Common myeloid progenitor, CD34-positive (primary cell): ENCODE measurements around the gene NR1I3.
"Not testable (repeated sequence)": the region's sequence is repeated elsewhere in the genome, so short reads cannot be mapped to it uniquely, and the experiment has no call there.

Experiments
- CTCF ChIA-PET: fragments of 350-600 bp; sonication (Branson Sonifier 250); formaldehyde crosslinking; loops from one replicate; lab custom pipeline; 2021; ENCODE audit warnings: antibody characterized with exemption; lab: Charles Lee
- POLR2A ChIA-PET: fragments of 350-600 bp; sonication (Branson Sonifier 250); formaldehyde crosslinking; loops from one replicate; lab custom pipeline; 2021; ENCODE audit warnings: antibody characterized with exemption; lab: Charles Lee
- DNase-seq, 3 donors: peaks; one replicate each; pipeline versions ENCODE4 v3.0.0 to v3.0.0-alpha.2; 2013
- H3K27ac ChIP-seq, 2 experiments: 1 replicate in 1 of 2; 2 replicates in 1 of 2; pipeline ENCODE4 v1.7.0; 2013; ENCODE audit warnings: inconsistent platforms in 2 of 2, low read length in 2 of 2, mild to moderate bottlenecking in 2 of 2, low read depth in 1 of 2, moderate library complexity in 1 of 2; ENCODE audit not compliant: severe bottlenecking in 2 of 2, insufficient read depth in 1 of 2, poor library complexity in 1 of 2
- H3K27me3 ChIP-seq, 5 experiments: replicated peaks in 2 of 5; 1 replicate in 3 of 5; 2 replicates in 2 of 5; pipeline versions ENCODE4 v1.6.1 to v1.7.0; 2013; ENCODE audit warnings: low read length in 4 of 5, mild to moderate bottlenecking in 2 of 5, moderate library complexity in 2 of 5, inconsistent platforms in 1 of 5; ENCODE audit not compliant: insufficient read depth in 5 of 5, control insufficient read depth in 4 of 5
- H3K36me3 ChIP-seq, 4 experiments: 1 replicate in 2 of 4; 2 replicates in 2 of 4; pipeline versions ENCODE4 v1.6.1 to v1.7.0; 2013; ENCODE audit warnings: low read length in 3 of 4, control low read depth in 1 of 4, mild to moderate bottlenecking in 1 of 4; ENCODE audit not compliant: control insufficient read depth in 4 of 4, insufficient read depth in 4 of 4
- H3K4me1 ChIP-seq, 4 experiments: 1 replicate in 3 of 4; 2 replicates in 1 of 4; pipeline versions ENCODE4 v1.6.1 to v1.7.1; 2013; ENCODE audit warnings: low read length in 3 of 4, mild to moderate bottlenecking in 3 of 4, control low read depth in 1 of 4, inconsistent platforms in 1 of 4, moderate library complexity in 1 of 4; ENCODE audit not compliant: control insufficient read depth in 4 of 4, insufficient read depth in 4 of 4; ENCODE audit errors: control extremely low read depth in 1 of 4
- H3K4me3 ChIP-seq, 7 experiments: 1 replicate in 4 of 7; 2 replicates in 3 of 7; pipeline versions ENCODE4 v1.5.1 to v1.7.0; 2013; ENCODE audit warnings: mild to moderate bottlenecking in 7 of 7, low read length in 6 of 7, moderate library complexity in 6 of 7, inconsistent platforms in 2 of 7, low read depth in 2 of 7, control low read depth in 1 of 7; ENCODE audit not compliant: insufficient read depth in 4 of 7, control insufficient read depth in 1 of 7; ENCODE audit errors: extremely low read depth in 1 of 7
- H3K9me3 ChIP-seq, 5 experiments: 1 replicate in 4 of 5; 2 replicates in 1 of 5; pipeline versions ENCODE4 v1.6.1 to v1.7.1; 2013; ENCODE audit warnings: low read length in 4 of 5, mild to moderate bottlenecking in 2 of 5, inconsistent platforms in 1 of 5, low read depth in 1 of 5, moderate library complexity in 1 of 5; ENCODE audit not compliant: control insufficient read depth in 4 of 5, insufficient read depth in 2 of 5; ENCODE audit errors: control extremely low read depth in 1 of 5
- WGBS: methylation state at CpG from one replicate; pipeline ENCODE4 v1.1.5; 2013; ENCODE audit not compliant: insufficient coverage; 5-methylcytosine and 5-hydroxymethylcytosine counted together

NR1I3 gene

GRCh38 chr1:161255302-161255701, 17.3 kb upstream of the NR1I3 start:
- Histone ChIP-seq H3K27me3 (peaks cover 3 to 32% (median 23%) of the 10 kb centered on the region in 5 experiments), H3K4me1 (peaks cover 0 to 13% (median 8%) of the 10 kb centered on the region in 4 experiments), H3K9me3 (peaks cover 2 to 18% (median 10%) of the 10 kb centered on the region in 5 experiments)
- H3K27ac ChIP-seq, DNase-seq, H3K4me3 ChIP-seq, CTCF ChIA-PET, H3K36me3 ChIP-seq, POLR2A ChIA-PET: not testable (repeated sequence)
- 90% methylated on average over 2 of the region's 5 CpGs for WGBS

DNA sequence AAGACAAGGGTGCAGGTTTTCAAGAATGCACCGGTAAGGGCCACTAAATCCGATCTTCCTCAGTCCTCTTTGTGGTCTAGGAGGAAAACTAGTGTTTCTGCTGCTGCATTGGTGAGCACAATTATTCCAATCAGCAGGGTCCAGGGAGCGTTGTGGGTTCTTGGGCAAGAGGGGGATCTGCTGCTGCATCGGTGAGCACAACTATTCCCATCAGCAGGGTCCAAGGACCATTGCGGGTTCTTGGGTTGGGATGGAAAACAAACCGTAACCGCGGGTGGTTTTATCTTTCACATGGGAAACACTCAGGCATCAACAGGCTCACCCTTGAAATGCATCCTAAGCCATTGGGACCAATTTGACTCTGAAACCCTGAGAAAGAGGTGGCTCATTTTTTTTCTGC, 13.6 kb upstream of the NR1I3 start:
- Histone ChIP-seq H3K36me3 (no peaks in the 10 kb centered on the region), H3K4me3 (no peak overlapping the region), H3K4me1 (no peaks in the 10 kb centered on the region), H3K27me3 (no peaks in the 10 kb centered on the region), H3K9me3 (peaks cover 0 to 4% (median 0%) of the 10 kb centered on the region in 5 experiments), H3K27ac (no peak overlapping the region)
- ChIA-PET CTCF (interaction anchor here (0.7 kb wide), 1 partner anchor 29 kb away, joined by 3 read pairs; no protein-coding TSS in a partner anchor), POLR2A (no interaction called here)
- DNase-seq: no peak
- WGBS: 92% methylated on average over 4 of the region's 8 CpGs

DNA sequence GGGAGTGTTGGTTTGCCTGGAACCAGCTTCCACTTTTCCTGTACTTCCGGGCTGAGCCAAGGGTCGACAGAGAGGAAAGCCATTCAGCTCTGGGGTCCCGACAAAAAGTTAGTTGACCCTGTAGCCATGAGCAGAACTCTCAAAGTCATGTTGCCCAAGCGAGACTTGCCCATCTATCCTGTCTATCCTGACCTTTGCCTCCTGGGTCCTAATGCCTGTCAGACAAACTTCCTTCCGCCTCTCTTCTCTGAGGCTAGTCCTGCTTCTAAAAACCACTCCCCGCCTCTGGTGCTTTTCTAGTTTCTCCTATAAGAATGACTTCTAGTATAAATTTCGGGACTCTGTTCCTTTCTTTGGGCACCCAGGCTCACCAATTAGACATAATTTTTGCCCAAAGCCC, 12.8 kb upstream of the NR1I3 start:
- WGBS: 96% methylated on average over 6 of the region's 7 CpGs
- POLR2A ChIA-PET: no interaction called here
- H3K4me1 ChIP-seq: no peaks in the 10 kb centered on the region
- H3K27me3 ChIP-seq: no peaks in the 10 kb centered on the region
- H3K36me3 ChIP-seq: no peaks in the 10 kb centered on the region
- H3K27ac ChIP-seq: no peak overlapping the region
- CTCF ChIA-PET: interaction anchor here (1.8 to 2.3 kb wide), 2 partner anchors 21 to 23 kb away, joined by 4 to 9 read pairs; no protein-coding TSS in a partner anchor
- H3K9me3 ChIP-seq: no peaks in the 10 kb centered on the region
- no peak for DNase-seq
- no peak overlapping the region for H3K4me3 ChIP-seq

DNA sequence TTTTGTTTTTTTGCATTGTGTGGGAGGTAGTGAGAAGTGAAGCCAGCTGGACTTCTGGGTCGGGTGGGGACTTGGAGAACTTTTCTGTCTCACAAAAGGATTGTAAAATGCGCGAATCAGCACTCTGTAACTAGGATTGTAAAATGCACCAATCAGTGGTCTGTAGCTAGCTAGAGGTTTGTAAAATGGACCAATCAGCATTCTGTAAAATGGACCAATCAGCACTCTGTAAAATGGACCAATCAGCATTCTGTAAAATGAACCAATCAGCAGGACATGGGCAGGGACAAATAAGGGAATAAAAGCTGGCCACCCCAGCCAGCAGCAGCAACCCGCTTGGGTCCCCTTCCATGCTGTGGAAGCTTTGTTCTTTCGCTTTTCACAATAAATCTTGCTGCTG, 12.1 kb upstream of the NR1I3 start:
- H3K9me3 ChIP-seq, H3K4me3 ChIP-seq, H3K27ac ChIP-seq, H3K27me3 ChIP-seq, H3K4me1 ChIP-seq, DNase-seq, H3K36me3 ChIP-seq, POLR2A ChIA-PET: not testable (repeated sequence)
- 98% methylated on average over 5 of the region's 5 CpGs for WGBS
- CTCF ChIA-PET: interaction anchor here (0.5 to 2.3 kb wide), 4 partner anchors 17 to 24 kb away, joined by 3 to 9 read pairs (median 4); no protein-coding TSS in a partner anchor

GRCh38 chr1:161244888-161245287, 6.9 kb upstream of the NR1I3 start:
- Histone ChIP-seq H3K36me3 (no peaks in the 10 kb centered on the region), H3K27ac (no peak overlapping the region), H3K9me3 (no peaks in the 10 kb centered on the region), H3K27me3 (no peaks in the 10 kb centered on the region), H3K4me3 (no peak overlapping the region), H3K4me1 (peaks cover 2 to 15% (median 5%) of the 10 kb centered on the region in 4 experiments)
- DNase-seq: no peak
- POLR2A ChIA-PET: no interaction called here
- CTCF ChIA-PET: interaction anchor here (1.9 to 2.0 kb wide), 2 partner anchors 9 to 15 kb away, joined by 6 to 7 read pairs; no protein-coding TSS in a partner anchor
- WGBS: 98% methylated on average over 4 of the region's 4 CpGs

DNA sequence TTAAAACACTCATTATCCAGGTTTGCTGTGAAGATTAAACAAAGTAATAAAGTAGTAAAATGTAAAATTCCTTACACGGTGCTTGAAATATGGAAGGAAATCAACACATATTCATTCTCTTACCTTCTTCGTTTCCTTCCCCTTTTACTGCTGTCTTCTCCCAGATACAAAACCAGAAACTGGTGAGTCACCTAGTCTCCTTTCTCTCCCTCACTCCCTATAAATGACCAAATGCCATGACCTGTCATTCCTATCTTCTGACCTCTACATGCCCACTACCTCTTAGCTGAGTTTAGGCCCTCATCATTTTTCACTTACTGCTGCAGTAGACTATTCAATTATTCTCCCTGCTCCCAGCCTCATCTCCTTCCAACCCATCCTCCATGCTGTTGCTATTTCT, 4.3 kb upstream of the NR1I3 start:
- CTCF ChIA-PET: interaction anchor here (1.0 to 2.0 kb wide), 4 partner anchors 10 to 59 kb away, joined by 3 to 5 read pairs (median 4); no protein-coding TSS in a partner anchor
- Histone ChIP-seq H3K9me3 (no peaks in the 10 kb centered on the region), H3K36me3 (no peaks in the 10 kb centered on the region), H3K27me3 (no peaks in the 10 kb centered on the region), H3K27ac (no peak overlapping the region), H3K4me1 (peaks cover 2 to 15% (median 5%) of the 10 kb centered on the region in 4 experiments), H3K4me3 (no peak overlapping the region)
- no peak for DNase-seq
- WGBS: 0% methylated on average over 1 of the region's 2 CpGs
- POLR2A ChIA-PET: interaction anchor here (1.4 kb wide), 1 partner anchor 12 kb away, joined by 3 read pairs; no protein-coding TSS in a partner anchor

- POLR2A ChIA-PET: interaction anchor here (1.4 kb wide), 1 partner anchor 12 kb away, joined by 3 read pairs; no protein-coding TSS in a partner anchor
- Histone ChIP-seq H3K4me1 (peaks cover 2 to 15% (median 5%) of the 10 kb centered on the region in 4 experiments), H3K27ac (no peak overlapping the region), H3K4me3 (no peak overlapping the region), H3K36me3 (no peaks in the 10 kb centered on the region), H3K27me3 (no peaks in the 10 kb centered on the region), H3K9me3 (no peaks in the 10 kb centered on the region)
- CTCF ChIA-PET: interaction anchor here (1.0 to 2.0 kb wide), 3 partner anchors 30 to 60 kb away, joined by 3 to 5 read pairs (median 4); no protein-coding TSS in a partner anchor
- no peak for DNase-seq
- WGBS: 80% methylated on average over 2 of the region's 3 CpGs
Observed at GRCh38 chr1:161241682-161242081, 3.7 kb upstream of the NR1I3 start.
